Loucy (cell line): ENCODE measurements around the gene CTNNAL1.

Experiments
- H2AFZ ChIP-seq: fragments of 200-600 bp; sonication (generic); 2 replicates; pipeline ENCODE4 v1.6.0; 2016; ENCODE audit warnings: antibody characterized with exemption, mild to moderate bottlenecking, low read length, moderate library complexity
- H3F3A ChIP-seq: fragments of 200-600 bp; 2 replicates; pipeline ENCODE4 v1.6.0; 2016; ENCODE audit warnings: antibody characterized with exemption, low read depth, mild to moderate bottlenecking
- H3K27me3 ChIP-seq: fragments of 200-600 bp; sonication (generic); 2 replicates; pipeline ENCODE4 v1.6.1; 2014; ENCODE audit warnings: low read length, mild to moderate bottlenecking; ENCODE audit not compliant: insufficient read depth, poor library complexity, severe bottlenecking
- H3K36me3 ChIP-seq: fragments of 200-600 bp; sonication (generic); 2 replicates; pipeline ENCODE4 v1.6.1; 2016; ENCODE audit warnings: low read length; ENCODE audit not compliant: insufficient read depth
- H3K4me1 ChIP-seq: fragments of 200-600 bp; sonication (generic); 2 replicates; pipeline ENCODE4 v1.5.1; 2014; ENCODE audit warnings: low read length, mild to moderate bottlenecking; ENCODE audit not compliant: insufficient read depth, poor library complexity, severe bottlenecking
- H3K4me2 ChIP-seq: fragments of 200-600 bp; sonication (generic); 2 replicates; pipeline ENCODE4 v1.6.0; 2014; ENCODE audit warnings: antibody characterized with exemption, low read length, low read depth, mild to moderate bottlenecking; ENCODE audit not compliant: poor library complexity, severe bottlenecking
- H3K4me3 ChIP-seq: fragments of 200-600 bp; sonication (generic); 2 replicates; pipeline ENCODE4 v1.5.1; 2014; ENCODE audit warnings: low read length, mild to moderate bottlenecking, mixed read lengths; ENCODE audit not compliant: poor library complexity, severe bottlenecking
- H3K79me2 ChIP-seq: fragments of 200-600 bp; sonication (generic); 2 replicates; pipeline ENCODE4 v1.6.1; 2014; ENCODE audit warnings: low read length; ENCODE audit not compliant: insufficient read depth
- H3K9ac ChIP-seq: fragments of 200-600 bp; sonication (generic); 2 replicates; pipeline ENCODE4 v1.6.0; 2014; ENCODE audit warnings: mild to moderate bottlenecking, low read depth, low read length, moderate library complexity; ENCODE audit not compliant: poor library complexity, severe bottlenecking
- H3K9me2 ChIP-seq: fragments of 200-600 bp; sonication (generic); replicated peaks from 2 replicates; pipeline ENCODE4 v1.6.1; 2016; ENCODE audit warnings: low read depth, low read length, mixed read lengths
- H3K9me3 ChIP-seq: fragments of 200-600 bp; sonication (generic); 2 replicates; pipeline ENCODE4 v1.6.1; 2014; ENCODE audit warnings: mild to moderate bottlenecking, antibody characterized with exemption, low read length, low read depth; ENCODE audit not compliant: insufficient read depth
- H4K20me1 ChIP-seq: fragments of 200-600 bp; sonication (generic); 2 replicates; pipeline ENCODE4 v1.6.0; 2014; ENCODE audit warnings: antibody characterized with exemption, low read length, mild to moderate bottlenecking; ENCODE audit not compliant: insufficient read depth, poor library complexity, severe bottlenecking
- EZH2phosphoT487 ChIP-seq: fragments of 200-600 bp; IDR thresholded peaks from 2 replicates; pipeline ENCODE4 v1.6.1; 2018; ENCODE audit warnings: antibody characterized with exemption, mild to moderate bottlenecking, moderate library complexity, borderline replicate concordance
- TF ChIP-seq, protein P1 (sequence below): fragments of 200-600 bp; sonication (generic); conservative IDR thresholded peaks from 2 replicates; pipeline ENCODE4 v1.5.1; 2014; ENCODE audit warnings: mild to moderate bottlenecking, antibody characterized with exemption, low read length

The CTNNAL1 gene

DNA sequence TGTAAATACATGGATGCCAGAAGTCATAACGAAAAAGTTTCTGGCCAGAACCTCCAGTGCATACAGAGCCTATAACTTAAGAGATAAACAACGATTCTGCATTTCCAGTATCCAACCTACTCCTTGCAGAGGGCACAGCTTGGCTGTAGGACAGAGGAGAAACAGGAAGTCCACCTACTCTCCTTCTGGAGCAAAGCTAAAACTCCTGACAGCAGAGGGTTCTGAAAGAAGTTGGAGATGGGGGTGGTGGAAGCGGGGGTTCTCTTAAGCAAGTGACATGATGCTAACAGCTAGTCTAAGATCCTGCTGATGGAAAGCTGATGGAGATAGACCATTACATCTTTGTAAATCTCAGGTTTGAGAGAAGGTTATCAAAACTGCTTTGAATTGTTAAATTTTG, 35.5 kb upstream of the CTNNAL1 start:
- Histone ChIP-seq H3K4me2 (no peak overlapping the region), H3K9me3 (no peaks in the 10 kb centered on the region), H3F3A (no peaks in the 10 kb centered on the region), H3K9me2 (no peaks in the 10 kb centered on the region), H3K36me3 (peaks cover 82% of the 10 kb centered on the region), H3K9ac (no peak overlapping the region), H2AFZ (no peak overlapping the region), H3K79me2 (no peaks in the 10 kb centered on the region), H4K20me1 (no peaks in the 10 kb centered on the region), H3K27me3 (no peaks in the 10 kb centered on the region), H3K4me3 (no peak overlapping the region), H3K4me1 (no peaks in the 10 kb centered on the region)
- no peak for TF ChIP-seq EZH2phosphoT487
- TF ChIP-seq, protein P1, sequence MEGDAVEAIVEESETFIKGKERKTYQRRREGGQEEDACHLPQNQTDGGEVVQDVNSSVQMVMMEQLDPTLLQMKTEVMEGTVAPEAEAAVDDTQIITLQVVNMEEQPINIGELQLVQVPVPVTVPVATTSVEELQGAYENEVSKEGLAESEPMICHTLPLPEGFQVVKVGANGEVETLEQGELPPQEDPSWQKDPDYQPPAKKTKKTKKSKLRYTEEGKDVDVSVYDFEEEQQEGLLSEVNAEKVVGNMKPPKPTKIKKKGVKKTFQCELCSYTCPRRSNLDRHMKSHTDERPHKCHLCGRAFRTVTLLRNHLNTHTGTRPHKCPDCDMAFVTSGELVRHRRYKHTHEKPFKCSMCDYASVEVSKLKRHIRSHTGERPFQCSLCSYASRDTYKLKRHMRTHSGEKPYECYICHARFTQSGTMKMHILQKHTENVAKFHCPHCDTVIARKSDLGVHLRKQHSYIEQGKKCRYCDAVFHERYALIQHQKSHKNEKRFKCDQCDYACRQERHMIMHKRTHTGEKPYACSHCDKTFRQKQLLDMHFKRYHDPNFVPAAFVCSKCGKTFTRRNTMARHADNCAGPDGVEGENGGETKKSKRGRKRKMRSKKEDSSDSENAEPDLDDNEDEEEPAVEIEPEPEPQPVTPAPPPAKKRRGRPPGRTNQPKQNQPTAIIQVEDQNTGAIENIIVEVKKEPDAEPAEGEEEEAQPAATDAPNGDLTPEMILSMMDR, result no peak

DNA sequence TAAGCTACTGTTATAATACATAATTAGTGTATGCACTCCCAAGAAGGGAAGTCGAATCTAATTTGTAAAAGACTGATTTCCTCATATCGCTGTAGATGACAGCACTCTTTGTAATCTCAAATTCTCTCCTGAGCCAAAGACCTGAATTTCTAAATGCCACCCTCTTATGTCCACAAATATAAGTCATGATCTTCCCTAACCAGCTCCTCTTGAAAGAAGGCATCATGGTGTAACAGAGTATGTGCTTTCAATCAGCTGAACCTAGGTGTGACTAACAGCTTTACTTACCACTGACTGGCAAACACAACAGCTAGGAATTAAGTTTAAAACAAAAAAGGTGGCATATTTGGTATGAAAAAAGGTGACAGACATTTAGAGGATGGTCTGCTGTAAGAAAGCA, 34.0 kb upstream of the CTNNAL1 start:
- no peaks in the 10 kb centered on the region for H3K79me2 ChIP-seq
- H3K4me3 ChIP-seq, result no peak overlapping the region
- no peaks in the 10 kb centered on the region for H4K20me1 ChIP-seq
- peaks cover 2% of the 10 kb centered on the region; the same call in 1 of the 2 replicates for H3K9me3 ChIP-seq
- H3K27me3 ChIP-seq, result no peaks in the 10 kb centered on the region
- H3K9me2 ChIP-seq, result no peaks in the 10 kb centered on the region
- TF ChIP-seq, protein P1, result no peak
- H2AFZ ChIP-seq, result no peak overlapping the region
- no peak overlapping the region for H3K9ac ChIP-seq
- peaks cover 84% of the 10 kb centered on the region for H3K36me3 ChIP-seq
- H3F3A ChIP-seq, result no peaks in the 10 kb centered on the region
- H3K4me1 ChIP-seq, result no peaks in the 10 kb centered on the region
- no peak overlapping the region for H3K4me2 ChIP-seq

DNA sequence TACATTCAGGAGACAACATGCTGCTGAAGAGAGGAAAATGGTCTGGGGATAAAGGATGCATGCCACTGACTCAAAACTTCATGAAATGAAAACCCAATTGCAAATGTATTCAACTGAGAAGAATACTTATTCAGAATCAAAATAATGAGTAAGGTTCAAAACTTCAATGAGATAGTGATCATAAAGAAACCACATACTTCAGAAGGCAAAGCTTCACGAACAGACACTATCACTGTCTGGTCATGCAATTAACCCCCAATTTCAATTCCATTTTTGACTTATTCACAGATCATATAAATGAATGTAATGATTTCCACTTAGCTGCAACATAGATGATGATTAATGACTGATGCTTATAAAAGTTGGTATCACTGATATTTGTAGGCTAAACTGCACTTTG, 33.0 kb upstream of the CTNNAL1 start:
- Histone ChIP-seq H4K20me1 (no peaks in the 10 kb centered on the region), H3K9ac (no peak overlapping the region), H3F3A (no peaks in the 10 kb centered on the region), H3K4me3 (no peak overlapping the region), H3K4me1 (no peaks in the 10 kb centered on the region), H3K9me3 (peaks cover 5% of the 10 kb centered on the region; the same call in 1 of the 2 replicates), H3K27me3 (no peaks in the 10 kb centered on the region), H3K9me2 (no peaks in the 10 kb centered on the region), H3K79me2 (no peaks in the 10 kb centered on the region), H2AFZ (no peak overlapping the region), H3K4me2 (no peak overlapping the region), H3K36me3 (peaks cover 89% of the 10 kb centered on the region)
- TF ChIP-seq EZH2phosphoT487, result no peak
- TF ChIP-seq, protein P1, result no peak
